IMR-90 (cell line): ENCODE data around the gene CYP4F22.
"Not testable (repeated sequence)": the region's sequence is repeated elsewhere in the genome, so short reads cannot be mapped to it uniquely, and the experiment has no call there.

Experiments
- CTCF ChIP-seq: conservative IDR thresholded peaks from 2 replicates; pipeline ENCODE4 v1.5.1; 2012; ENCODE audit warnings: mild to moderate bottlenecking, low read depth, low read length, improper control_type of control experiment
- RCOR1 ChIP-seq: IDR thresholded peaks from 2 replicates; pipeline ENCODE4 v1.6.1; 2012; ENCODE audit warnings: mild to moderate bottlenecking, low read length, improper control_type of control experiment; ENCODE audit not compliant: insufficient replicate concordance
- USF2 ChIP-seq: fragments of 150-350 bp; IDR thresholded peaks from 2 replicates; pipeline ENCODE4 v1.6.1; 2017; ENCODE audit warnings: mild to moderate bottlenecking, antibody characterized with exemption, low read length, low read depth

- TF ChIP-seq CTCF, USF2, RCOR1: not testable (repeated sequence)
These were observed 22.6 kb upstream of the CYP4F22 start for GRCh38 chr19:15485768-15486167.
